Measurements from ENCODE around the gene TECPR2. TPM values are rescaled to one million over a fixed set of nuclear protein-coding genes. Genes with fewer than 3 reads are reported as not detected.

TECPR2 gene
- total and polyA plus RNA-seq, 2 of the 13 experiments (the other 11 are each of a cell fraction or from before 2014, with no cell fraction given), result 3.5 to 5.7 TPM

DNA sequence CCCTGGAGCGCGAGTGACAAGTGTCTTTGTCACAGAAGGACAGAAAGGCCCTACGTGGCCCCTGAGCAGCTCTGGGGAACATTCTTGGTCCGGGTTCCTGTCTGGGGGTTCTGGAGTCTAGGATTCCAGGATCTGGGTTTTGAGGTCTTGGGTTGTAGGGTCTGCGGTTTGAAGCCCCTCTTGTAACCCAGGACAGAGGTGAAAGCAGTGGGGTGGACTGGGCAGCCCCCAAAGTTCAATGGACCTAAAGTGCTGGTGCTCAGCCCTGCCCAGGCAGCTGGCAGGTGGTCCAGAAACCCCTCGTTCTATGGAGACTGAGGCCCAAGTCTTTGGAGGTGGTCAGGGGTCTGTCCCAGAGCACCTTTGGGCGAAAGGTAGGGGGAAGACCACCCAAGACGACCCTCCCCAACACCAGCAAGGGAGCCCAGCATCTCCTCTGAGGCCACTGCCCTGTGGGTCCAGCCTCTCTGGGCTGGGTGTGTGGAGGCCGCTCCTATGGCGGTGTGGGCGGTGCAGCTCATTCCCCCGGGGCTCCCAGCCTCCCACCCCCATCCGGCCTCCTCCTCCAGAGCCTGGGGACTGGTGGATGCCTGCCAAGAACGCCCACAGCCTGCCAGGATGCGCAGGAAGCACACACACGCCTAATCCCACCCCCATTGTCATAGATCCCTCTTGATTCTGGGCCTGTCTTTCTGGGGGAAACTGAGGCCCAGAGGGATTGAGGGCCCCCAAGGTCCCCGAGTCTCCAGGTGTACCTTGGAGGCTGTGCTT, 177.0 kb downstream of the TECPR2 start (continued):
- TF ChIP-seq, protein P1, sequence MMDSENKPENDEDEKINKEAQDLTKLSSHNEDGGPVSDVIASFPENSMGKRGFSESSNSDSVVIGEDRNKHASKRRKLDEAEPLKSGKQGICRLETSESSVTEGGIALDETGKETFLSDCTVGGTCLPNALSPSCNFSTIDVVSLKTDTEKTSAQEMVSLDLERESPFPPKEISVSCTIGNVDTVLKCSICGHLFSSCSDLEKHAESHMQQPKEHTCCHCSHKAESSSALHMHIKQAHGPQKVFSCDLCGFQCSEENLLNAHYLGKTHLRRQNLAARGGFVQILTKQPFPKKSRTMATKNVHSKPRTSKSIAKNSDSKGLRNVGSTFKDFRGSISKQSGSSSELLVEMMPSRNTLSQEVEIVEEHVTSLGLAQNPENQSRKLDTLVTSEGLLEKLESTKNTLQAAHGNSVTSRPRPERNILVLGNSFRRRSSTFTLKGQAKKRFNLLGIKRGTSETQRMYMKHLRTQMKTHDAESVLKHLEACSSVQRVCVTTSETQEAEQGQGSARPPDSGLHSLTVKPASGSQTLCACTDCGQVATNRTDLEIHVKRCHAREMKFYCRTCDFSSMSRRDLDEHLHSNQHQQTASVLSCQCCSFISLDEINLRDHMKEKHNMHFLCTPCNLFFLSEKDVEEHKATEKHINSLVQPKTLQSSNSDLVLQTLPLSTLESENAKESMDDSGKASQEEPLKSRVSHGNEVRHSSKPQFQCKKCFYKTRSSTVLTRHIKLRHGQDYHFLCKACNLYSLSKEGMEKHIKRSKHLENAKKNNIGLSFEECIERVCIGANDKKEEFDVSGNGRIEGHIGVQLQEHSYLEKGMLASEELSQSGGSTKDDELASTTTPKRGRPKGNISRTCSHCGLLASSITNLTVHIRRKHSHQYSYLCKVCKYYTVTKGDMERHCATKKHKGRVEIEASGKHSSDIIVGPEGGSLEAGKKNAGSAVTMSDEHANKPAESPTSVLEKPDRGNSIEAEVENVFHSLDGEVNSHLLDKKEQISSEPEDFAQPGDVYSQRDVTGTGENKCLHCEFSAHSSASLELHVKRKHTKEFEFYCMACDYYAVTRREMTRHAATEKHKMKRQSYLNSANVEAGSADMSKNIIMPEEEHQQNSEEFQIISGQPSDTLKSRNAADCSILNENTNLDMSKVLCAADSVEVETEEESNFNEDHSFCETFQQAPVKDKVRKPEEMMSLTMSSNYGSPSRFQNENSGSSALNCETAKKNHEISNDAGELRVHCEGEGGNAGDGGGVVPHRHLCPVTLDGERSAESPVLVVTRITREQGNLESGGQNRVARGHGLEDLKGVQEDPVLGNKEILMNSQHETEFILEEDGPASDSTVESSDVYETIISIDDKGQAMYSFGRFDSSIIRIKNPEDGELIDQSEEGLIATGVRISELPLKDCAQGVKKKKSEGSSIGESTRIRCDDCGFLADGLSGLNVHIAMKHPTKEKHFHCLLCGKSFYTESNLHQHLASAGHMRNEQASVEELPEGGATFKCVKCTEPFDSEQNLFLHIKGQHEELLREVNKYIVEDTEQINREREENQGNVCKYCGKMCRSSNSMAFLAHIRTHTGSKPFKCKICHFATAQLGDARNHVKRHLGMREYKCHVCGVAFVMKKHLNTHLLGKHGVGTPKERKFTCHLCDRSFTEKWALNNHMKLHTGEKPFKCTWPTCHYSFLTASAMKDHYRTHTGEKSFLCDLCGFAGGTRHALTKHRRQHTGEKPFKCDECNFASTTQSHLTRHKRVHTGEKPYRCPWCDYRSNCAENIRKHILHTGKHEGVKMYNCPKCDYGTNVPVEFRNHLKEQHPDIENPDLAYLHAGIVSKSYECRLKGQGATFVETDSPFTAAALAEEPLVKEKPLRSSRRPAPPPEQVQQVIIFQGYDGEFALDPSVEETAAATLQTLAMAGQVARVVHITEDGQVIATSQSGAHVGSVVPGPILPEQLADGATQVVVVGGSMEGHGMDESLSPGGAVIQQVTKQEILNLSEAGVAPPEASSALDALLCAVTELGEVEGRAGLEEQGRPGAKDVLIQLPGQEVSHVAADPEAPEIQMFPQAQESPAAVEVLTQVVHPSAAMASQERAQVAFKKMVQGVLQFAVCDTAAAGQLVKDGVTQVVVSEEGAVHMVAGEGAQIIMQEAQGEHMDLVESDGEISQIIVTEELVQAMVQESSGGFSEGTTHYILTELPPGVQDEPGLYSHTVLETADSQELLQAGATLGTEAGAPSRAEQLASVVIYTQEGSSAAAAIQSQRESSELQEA (CRISPR knock-in tag; IDR thresholded peaks at IDR 0.05; ENCODE audit: not compliant biosample characterization), result peak; percentile 47
- TF ChIP-seq ZNF484 (CRISPR knock-in tag; IDR thresholded peaks at IDR 0.05; ENCODE audit: borderline replicate concordance, low read depth) (no peak), ATRX (CRISPR knock-in tag; IDR thresholded peaks at IDR 0.05; ENCODE audit: borderline replicate concordance) (no peak), ZNF383 (CRISPR knock-in tag; IDR thresholded peaks at IDR 0.05; ENCODE audit: borderline replicate concordance) (no peak), ZNF775 (CRISPR knock-in tag; IDR thresholded peaks at IDR 0.05; ENCODE audit: borderline replicate concordance) (no peak), ZNF878 (CRISPR knock-in tag; IDR thresholded peaks at IDR 0.05) (no peak), ZNF337 (CRISPR knock-in tag; IDR thresholded peaks at IDR 0.05; ENCODE audit: borderline replicate concordance, low read depth) (no peak), ZBTB3 (CRISPR knock-in tag; IDR thresholded peaks at IDR 0.05; ENCODE audit: borderline replicate concordance, low read depth) (0 out of 2 replicates have a peak, but pooled peaks have one; percentile 72), TGIF2 (CRISPR knock-in tag; IDR thresholded peaks at IDR 0.05) (0 out of 2 replicates have a peak, but pooled peaks have one; percentile 18), PCBP1 (IDR thresholded peaks at IDR 0.05; ENCODE audit: borderline replicate concordance, low read depth, low read length) (no peak), BRCA1 (CRISPR knock-in tag; IDR thresholded peaks at IDR 0.05) (no peak), ZNF350 (CRISPR knock-in tag; IDR thresholded peaks at IDR 0.05; ENCODE audit: borderline replicate concordance, low read depth) (no peak; the same call in 1 of the 2 replicates)
- TF ChIP-seq, protein P2, sequence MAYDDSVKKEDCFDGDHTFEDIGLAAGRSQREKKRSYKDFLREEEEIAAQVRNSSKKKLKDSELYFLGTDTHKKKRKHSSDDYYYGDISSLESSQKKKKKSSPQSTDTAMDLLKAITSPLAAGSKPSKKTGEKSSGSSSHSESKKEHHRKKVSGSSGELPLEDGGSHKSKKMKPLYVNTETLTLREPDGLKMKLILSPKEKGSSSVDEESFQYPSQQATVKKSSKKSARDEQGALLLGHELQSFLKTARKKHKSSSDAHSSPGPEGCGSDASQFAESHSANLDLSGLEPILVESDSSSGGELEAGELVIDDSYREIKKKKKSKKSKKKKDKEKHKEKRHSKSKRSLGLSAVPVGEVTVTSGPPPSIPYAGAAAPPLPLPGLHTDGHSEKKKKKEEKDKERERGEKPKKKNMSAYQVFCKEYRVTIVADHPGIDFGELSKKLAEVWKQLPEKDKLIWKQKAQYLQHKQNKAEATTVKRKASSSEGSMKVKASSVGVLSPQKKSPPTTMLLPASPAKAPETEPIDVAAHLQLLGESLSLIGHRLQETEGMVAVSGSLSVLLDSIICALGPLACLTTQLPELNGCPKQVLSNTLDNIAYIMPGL (CRISPR knock-in tag; IDR thresholded peaks at IDR 0.05; ENCODE audit: borderline replicate concordance in 1 of 2, low read depth in 1 of 2), result no peak
- TF ChIP-seq, protein P3, sequence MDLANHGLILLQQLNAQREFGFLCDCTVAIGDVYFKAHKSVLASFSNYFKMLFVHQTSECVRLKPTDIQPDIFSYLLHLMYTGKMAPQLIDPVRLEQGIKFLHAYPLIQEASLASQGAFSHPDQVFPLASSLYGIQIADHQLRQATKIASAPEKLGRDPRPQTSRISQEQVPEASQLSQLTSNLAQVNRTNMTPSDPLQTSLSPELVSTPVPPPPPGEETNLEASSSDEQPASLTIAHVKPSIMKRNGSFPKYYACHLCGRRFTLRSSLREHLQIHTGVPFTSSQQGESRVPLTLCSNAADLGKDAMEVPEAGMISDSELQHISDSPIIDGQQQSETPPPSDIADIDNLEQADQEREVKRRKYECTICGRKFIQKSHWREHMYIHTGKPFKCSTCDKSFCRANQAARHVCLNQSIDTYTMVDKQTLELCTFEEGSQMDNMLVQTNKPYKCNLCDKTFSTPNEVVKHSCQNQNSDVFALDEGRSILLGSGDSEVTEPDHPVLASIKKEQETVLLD (CRISPR knock-in tag; IDR thresholded peaks at IDR 0.05; ENCODE audit: low read depth), result no peak
- TF ChIP-seq, protein P4, sequence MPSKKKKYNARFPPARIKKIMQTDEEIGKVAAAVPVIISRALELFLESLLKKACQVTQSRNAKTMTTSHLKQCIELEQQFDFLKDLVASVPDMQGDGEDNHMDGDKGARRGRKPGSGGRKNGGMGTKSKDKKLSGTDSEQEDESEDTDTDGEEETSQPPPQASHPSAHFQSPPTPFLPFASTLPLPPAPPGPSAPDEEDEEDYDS (CRISPR knock-in tag; IDR thresholded peaks at IDR 0.05), result 0 out of 2 replicates have a peak, but pooled peaks have one; percentile 43
